SJSA1 (cell line): ENCODE data around the gene TOR1A. TPM values are rescaled to one million over a fixed set of nuclear protein-coding genes. Genes with fewer than 3 reads are reported as not detected.

Experiments used
- DNase-seq, 2 experiments: peaks; one replicate each; pipeline ENCODE4 v3.0.0-alpha.2; 2015 to 2020; ENCODE audit warnings: low spot score in 2 of 2, low read depth in 1 of 2
- H3K27ac ChIP-seq: fragments of 250-450 bp; sonication (Bioruptor Pico); 2 replicates; pipeline ENCODE4 v1.5.1; 2020; ENCODE audit warnings: mild to moderate bottlenecking, moderate library complexity
- H3K27me3 ChIP-seq: fragments of 250-450 bp; sonication (Bioruptor Pico); replicated peaks from 2 replicates; pipeline ENCODE4 v1.5.1; 2020; ENCODE audit warnings: mild to moderate bottlenecking, moderate library complexity
- H3K36me3 ChIP-seq: fragments of 250-450 bp; sonication (Bioruptor Pico); 2 replicates; pipeline ENCODE4 v1.5.1; 2020; ENCODE audit warnings: mild to moderate bottlenecking
- H3K4me1 ChIP-seq: fragments of 250-450 bp; sonication (Bioruptor Pico); replicated peaks from 2 replicates; pipeline ENCODE4 v1.6.1; 2021; ENCODE audit warnings: mild to moderate bottlenecking
- H3K4me3 ChIP-seq: fragments of 250-450 bp; sonication (Bioruptor Pico); 2 replicates; pipeline ENCODE4 v1.5.1; 2020; ENCODE audit warnings: mild to moderate bottlenecking
- H3K9me3 ChIP-seq: fragments of 250-450 bp; sonication (Bioruptor Pico); replicated peaks from 2 replicates; pipeline ENCODE4 v1.5.1; 2020; ENCODE audit warnings: mild to moderate bottlenecking
- total RNA-seq: library from RNA; depleted of rRNA; stranded (reverse); fragments of >200 nt; shearing (Covaris generic); gene quantifications from 2 replicates; pipeline ENCODE4 v1.2.3, GENCODE V29; 2014

TOR1A gene
- total RNA-seq, 1 experiment from 2014 or later, result 42.8 TPM

DNA sequence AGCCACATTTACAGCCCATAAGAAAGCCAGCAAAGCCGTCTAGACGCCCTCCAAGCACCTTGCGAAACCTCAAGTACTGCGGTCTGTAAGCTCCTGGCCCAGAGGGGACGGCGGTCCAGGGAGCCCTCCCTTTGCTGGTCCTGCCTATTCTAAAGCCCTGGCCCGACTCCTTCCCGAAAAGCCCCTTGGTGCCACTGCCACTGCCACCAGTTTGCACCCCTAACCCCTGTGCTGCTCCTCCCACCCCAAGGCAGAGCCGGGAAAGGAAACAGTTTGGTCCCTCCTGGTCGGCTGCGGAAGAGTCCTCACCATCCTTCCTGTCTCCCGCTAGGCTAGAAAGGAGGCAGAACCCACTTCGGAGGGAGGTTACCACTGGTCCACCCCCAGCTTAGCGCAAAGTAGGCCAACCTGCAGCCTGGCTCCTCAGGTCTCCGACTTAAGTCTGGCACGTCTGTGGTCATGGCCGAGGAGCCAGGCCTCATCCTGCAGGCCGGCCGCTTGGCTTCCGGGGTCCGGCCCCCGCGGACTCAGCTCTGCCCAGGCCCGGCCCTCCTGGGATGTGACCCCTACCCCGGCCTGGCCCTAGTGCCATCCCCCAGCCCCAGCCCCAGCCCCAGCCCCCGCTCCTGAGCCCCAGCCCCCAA is 916 bp downstream of the TOR1A start:
- peaks cover 48% of the 10 kb centered on the region for H3K36me3 ChIP-seq
- DNase-seq, result peak in 1 of 2 experiments; percentile 10
- H3K9me3 ChIP-seq, result no peaks in the 10 kb centered on the region
- peaks cover 6% of the 10 kb centered on the region; the same call in 1 of the 2 replicates for H3K4me1 ChIP-seq
- no peak overlapping the region for H3K27ac ChIP-seq
- H3K4me3 ChIP-seq, result peak overlapping the region; percentile 45
- no peaks in the 10 kb centered on the region for H3K27me3 ChIP-seq

- Histone ChIP-seq H3K36me3 (peaks cover 75% of the 10 kb centered on the region), H3K27me3 (no peaks in the 10 kb centered on the region), H3K4me3 (no peak overlapping the region), H3K9me3 (no peaks in the 10 kb centered on the region), H3K27ac (no peak overlapping the region), H3K4me1 (no peaks in the 10 kb centered on the region)
- DNase-seq, result no peak
Observed at GRCh38 chr9:129816501-129817435, 7.2 kb downstream of the TOR1A start.

- H3K27me3 ChIP-seq, result no peaks in the 10 kb centered on the region
- H3K4me1 ChIP-seq, result no peaks in the 10 kb centered on the region
- no peak overlapping the region for H3K4me3 ChIP-seq
- H3K9me3 ChIP-seq, result no peaks in the 10 kb centered on the region
- no peak for DNase-seq
- no peak overlapping the region for H3K27ac ChIP-seq
- H3K36me3 ChIP-seq, result peaks cover 75% of the 10 kb centered on the region
Observed at GRCh38 chr9:129815278-129815677, 8.7 kb downstream of the TOR1A start.

DNA sequence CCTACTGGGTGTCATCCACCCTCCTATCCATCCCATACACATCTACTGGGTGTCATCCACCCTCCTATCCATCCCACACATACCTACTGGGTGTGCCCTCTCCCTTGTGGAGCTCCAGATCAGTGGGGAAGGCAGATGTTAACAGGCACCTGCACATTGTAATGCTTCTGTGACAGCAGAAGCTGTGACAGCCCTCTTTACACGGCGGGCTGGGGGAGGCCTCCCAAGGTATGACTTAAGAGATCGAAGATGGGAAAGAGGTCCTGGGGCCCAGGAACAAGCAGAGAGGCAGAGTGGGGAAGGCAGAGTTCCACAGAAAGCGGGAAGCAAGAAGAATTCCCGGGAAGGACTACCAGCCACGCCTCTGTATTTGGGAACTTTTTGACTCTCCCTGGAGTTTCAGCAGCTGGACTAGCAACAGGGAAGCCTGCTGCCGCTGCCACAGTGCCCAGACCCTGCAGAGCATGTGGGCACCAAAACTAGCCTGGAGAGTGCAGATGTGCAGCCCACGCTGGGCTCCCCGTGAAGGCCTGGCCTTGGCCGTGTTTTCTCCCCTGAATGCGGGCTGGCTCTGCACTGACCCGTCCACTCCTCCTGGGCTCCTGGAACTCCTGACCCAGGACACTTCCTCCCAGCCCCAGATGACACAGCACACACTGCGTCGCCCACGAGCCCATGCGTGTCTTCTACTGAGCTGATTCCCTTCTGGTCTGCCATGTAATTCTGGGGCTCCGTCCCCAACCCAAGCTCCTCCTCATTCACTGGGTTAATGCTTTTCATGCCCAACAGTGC is 9.3 kb downstream of the TOR1A start:
- no peak for DNase-seq

GRCh38 chr9:129813661-129814060 is 10.3 kb downstream of the TOR1A start:
- no peak for DNase-seq
- H3K27ac ChIP-seq, result no peak overlapping the region
- H3K4me1 ChIP-seq, result no peaks in the 10 kb centered on the region
- H3K27me3 ChIP-seq, result no peaks in the 10 kb centered on the region
- peaks cover 73% of the 10 kb centered on the region for H3K36me3 ChIP-seq
- no peaks in the 10 kb centered on the region for H3K9me3 ChIP-seq
- H3K4me3 ChIP-seq, result no peak overlapping the region

More for the DNA sequence above, 9.3 kb downstream of the TOR1A start:
- Histone ChIP-seq H3K4me3 (no peak overlapping the region), H3K9me3 (no peaks in the 10 kb centered on the region), H3K4me1 (no peaks in the 10 kb centered on the region), H3K36me3 (peaks cover 75% of the 10 kb centered on the region), H3K27ac (no peak overlapping the region), H3K27me3 (no peaks in the 10 kb centered on the region)

DNA sequence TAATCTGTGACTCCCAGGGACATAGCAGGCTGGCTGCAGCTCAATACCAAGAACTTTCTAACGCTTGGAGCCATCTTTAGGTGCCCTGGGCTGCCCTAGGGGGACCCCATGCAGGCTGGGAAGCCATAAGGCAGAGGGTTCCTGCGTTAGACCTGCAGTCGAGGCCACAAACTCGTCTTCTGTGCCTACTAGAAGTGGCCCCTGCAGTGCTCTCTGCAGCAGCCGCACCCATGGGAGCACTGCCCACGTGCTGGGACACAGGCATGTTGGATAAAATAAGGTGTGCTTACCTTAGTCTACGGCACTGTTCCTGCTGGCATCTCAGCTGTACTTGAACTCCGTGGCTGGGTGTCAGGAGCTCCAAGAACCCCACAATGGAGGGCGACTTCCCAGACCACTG is 11.6 kb downstream of the TOR1A start:
- Histone ChIP-seq H3K27ac (no peak overlapping the region), H3K36me3 (peaks cover 68% of the 10 kb centered on the region), H3K4me1 (no peaks in the 10 kb centered on the region), H3K27me3 (no peaks in the 10 kb centered on the region), H3K4me3 (no peak overlapping the region), H3K9me3 (no peaks in the 10 kb centered on the region)
- no peak for DNase-seq

DNA sequence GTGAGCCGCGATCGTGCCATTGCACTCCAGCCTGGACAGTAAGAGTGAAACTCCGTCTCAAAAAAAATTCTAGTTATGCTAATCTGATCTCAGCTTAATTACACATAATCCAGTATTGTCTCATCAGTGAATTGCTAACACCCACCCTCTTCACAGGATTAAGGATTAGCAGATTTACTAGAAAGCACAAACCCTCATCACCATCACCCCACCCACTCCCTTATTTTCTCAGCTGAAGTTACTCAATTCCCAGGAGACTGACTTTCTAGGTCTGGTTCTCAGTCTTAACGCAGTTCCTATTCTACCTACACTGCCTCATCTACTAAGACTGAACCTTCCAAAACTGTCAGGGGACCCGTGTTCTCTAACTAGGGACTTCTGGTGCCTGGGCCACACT is 12.0 kb downstream of the TOR1A start:
- Histone ChIP-seq H3K9me3 (no peaks in the 10 kb centered on the region), H3K4me1 (no peaks in the 10 kb centered on the region), H3K27me3 (no peaks in the 10 kb centered on the region), H3K27ac (no peak overlapping the region), H3K36me3 (peaks cover 66% of the 10 kb centered on the region), H3K4me3 (no peak overlapping the region)
- DNase-seq, result no peak

DNA sequence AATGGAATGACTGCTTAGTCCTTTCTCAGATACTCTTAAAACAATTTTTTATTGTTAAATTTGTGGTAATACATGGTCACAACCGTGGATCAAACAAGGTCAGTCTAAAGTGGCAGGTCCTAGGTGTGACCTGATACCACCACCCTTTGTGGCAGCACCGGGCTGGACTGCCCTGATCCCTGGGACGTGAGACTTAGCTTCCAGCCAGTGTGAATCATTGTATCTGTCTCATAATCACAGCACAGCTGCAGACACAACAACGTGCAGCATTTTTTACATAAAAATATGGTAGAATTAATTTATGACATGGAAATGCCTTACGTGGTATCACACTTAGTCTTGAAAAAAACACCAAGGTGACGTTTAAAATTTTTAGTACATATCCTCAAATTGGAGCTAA is 13.1 kb downstream of the TOR1A start:
- Histone ChIP-seq H3K27ac (no peak overlapping the region), H3K9me3 (no peaks in the 10 kb centered on the region), H3K27me3 (no peaks in the 10 kb centered on the region), H3K4me3 (no peak overlapping the region), H3K36me3 (peaks cover 54% of the 10 kb centered on the region), H3K4me1 (no peaks in the 10 kb centered on the region)
- no peak for DNase-seq

- Histone ChIP-seq H3K4me3 (no peak overlapping the region), H3K27me3 (no peaks in the 10 kb centered on the region), H3K4me1 (no peaks in the 10 kb centered on the region), H3K36me3 (peaks cover 54% of the 10 kb centered on the region), H3K9me3 (no peaks in the 10 kb centered on the region), H3K27ac (no peak overlapping the region)
- DNase-seq, result no peak
Observed at GRCh38 chr9:129810116-129810515, 13.8 kb downstream of the TOR1A start.

GRCh38 chr9:129809346-129809745 is 14.6 kb downstream of the TOR1A start:
- H3K36me3 ChIP-seq, result peaks cover 52% of the 10 kb centered on the region
- H3K27me3 ChIP-seq, result no peaks in the 10 kb centered on the region
- no peaks in the 10 kb centered on the region for H3K4me1 ChIP-seq
- no peak overlapping the region for H3K27ac ChIP-seq
- H3K4me3 ChIP-seq, result no peak overlapping the region
- no peak for DNase-seq
- no peaks in the 10 kb centered on the region for H3K9me3 ChIP-seq

DNA sequence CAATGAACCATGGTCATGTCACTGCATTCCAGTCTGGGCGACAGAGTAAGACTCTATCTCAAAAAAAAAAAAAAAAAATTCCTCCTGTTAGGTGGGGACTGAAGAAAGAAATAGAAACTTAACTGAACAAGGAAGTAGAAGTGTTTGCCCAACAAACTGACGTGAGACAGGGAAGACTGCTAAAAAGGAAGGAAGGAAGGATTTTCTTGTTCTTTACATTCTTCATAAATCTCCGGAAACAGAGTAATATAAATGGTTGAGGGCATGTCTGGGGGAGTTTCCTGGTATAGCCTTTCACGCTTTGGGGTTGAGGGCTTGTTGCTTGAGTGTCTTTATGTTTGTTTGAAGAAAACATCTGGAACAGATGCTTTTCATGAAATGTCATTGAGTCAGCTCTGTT is 17.9 kb downstream of the TOR1A start:
- Histone ChIP-seq H3K4me1 (peaks cover 8% of the 10 kb centered on the region; the same call in 1 of the 2 replicates), H3K36me3 (peaks cover 34% of the 10 kb centered on the region), H3K4me3 (no peak overlapping the region), H3K27ac (no peak overlapping the region), H3K9me3 (no peaks in the 10 kb centered on the region), H3K27me3 (no peaks in the 10 kb centered on the region)
- no peak for DNase-seq

DNA sequence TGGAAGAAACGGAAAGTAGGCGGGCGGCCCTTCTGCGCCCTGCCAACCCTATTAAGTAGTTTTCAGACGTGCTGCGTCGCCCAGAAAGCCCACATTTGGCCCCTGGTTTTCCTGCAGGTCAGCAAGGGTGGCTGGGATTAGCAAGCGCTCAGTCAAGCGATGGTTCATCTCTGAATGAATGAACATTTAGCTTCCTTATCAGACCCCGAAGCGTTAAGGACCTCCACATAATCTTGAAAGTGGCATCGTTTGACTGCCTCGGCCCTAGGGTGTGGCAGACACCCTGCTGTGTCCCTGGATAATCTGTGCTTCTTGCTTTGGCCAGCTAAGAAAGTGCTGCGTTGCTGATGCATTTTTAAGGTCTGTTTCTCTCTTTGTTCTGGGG is 20.3 kb downstream of the TOR1A start:
- Histone ChIP-seq H3K4me1 (peaks cover 8% of the 10 kb centered on the region; the same call in 1 of the 2 replicates), H3K9me3 (no peaks in the 10 kb centered on the region), H3K4me3 (peak overlapping the region; percentile 99), H3K36me3 (peaks cover 18% of the 10 kb centered on the region), H3K27ac (no peak overlapping the region), H3K27me3 (no peaks in the 10 kb centered on the region)
- peak in 1 of 2 experiments; percentile 14 for DNase-seq

- H3K27ac ChIP-seq, result no peak within 1 kb of the TSS
- DNase-seq, result peak; percentile 93 to 95
- peak within 1 kb of the TSS; percentile 99 for H3K4me3 ChIP-seq
- no peaks in the 10 kb centered on the region for H3K27me3 ChIP-seq
- H3K4me1 ChIP-seq, result peaks cover 8% of the 10 kb centered on the region; the same call in 1 of the 2 replicates
- H3K36me3 ChIP-seq, result peaks cover 17% of the 10 kb centered on the region
- no peaks in the 10 kb centered on the region for H3K9me3 ChIP-seq
Observed at GRCh38 chr9:129802833-129803675, 20.9 kb downstream of the TOR1A start, which contains the start of gene TOR1B. TSS of gene TOR1B (plus strand) at chr9:129803184. CDS start at chr9:129803213, 29 bp downstream.
